ENCODE measurements around the gene USP22. TPM values are rescaled to one million over a fixed set of nuclear protein-coding genes. Genes with fewer than 3 reads are reported as not detected.

USP22 gene
- total RNA-seq, 1 donor from 2014 or later, result 235 TPM

DNA sequence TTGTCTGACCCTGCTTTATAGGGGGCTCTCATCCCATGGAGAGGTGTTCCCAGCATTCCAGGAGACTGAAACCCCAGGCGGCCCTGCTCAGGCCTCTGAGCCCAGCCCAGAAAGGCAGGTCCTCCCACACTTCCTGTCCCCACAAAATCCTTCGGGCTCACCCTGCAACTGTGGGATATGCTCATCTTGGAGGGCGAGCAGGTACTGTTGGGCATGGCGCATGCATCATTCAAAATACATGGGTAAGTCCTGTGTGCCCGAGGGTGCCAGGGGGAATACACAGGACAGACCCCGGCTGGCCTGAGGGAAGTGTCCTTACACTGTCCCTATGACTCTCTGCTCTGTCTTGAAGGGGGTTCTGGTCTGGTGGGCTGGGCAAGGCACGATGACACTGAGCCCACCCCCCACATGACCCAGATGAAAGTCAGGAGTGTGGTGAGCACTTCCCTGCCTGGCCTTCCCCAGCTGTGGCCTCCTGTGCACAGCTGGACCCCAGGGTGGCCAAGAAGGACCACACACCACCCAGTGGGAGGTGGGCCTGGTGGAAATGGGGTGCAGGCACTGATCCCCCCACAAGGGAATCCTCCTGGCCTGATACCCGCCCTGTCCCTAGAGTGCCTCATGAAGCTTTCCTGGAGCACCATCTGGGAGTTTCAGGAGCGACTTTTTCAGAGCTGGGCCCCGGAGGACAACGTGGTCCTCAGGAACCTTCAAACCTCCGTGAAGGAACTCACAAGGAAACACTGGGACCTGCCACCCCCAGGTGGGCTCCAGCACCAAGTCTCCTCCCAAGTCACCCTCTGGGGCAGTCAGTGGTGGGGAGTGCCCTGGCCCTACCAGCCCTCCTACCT, 46.7 kb downstream of the USP22 start:
- no peak for DNase-seq (ENCODE audit: low read depth)
- Histone ChIP-seq H3K27me3 (ENCODE audit: control insufficient read depth, insufficient read depth, low read length) (no peaks in the 10 kb centered on the region), H3K4me3 (ENCODE audit: low read depth, low read length) (no peak overlapping the region), H3K36me3 (ENCODE audit: control insufficient read depth, insufficient read depth, low read length) (no peaks in the 10 kb centered on the region)
- TF ChIP-seq, protein P1, sequence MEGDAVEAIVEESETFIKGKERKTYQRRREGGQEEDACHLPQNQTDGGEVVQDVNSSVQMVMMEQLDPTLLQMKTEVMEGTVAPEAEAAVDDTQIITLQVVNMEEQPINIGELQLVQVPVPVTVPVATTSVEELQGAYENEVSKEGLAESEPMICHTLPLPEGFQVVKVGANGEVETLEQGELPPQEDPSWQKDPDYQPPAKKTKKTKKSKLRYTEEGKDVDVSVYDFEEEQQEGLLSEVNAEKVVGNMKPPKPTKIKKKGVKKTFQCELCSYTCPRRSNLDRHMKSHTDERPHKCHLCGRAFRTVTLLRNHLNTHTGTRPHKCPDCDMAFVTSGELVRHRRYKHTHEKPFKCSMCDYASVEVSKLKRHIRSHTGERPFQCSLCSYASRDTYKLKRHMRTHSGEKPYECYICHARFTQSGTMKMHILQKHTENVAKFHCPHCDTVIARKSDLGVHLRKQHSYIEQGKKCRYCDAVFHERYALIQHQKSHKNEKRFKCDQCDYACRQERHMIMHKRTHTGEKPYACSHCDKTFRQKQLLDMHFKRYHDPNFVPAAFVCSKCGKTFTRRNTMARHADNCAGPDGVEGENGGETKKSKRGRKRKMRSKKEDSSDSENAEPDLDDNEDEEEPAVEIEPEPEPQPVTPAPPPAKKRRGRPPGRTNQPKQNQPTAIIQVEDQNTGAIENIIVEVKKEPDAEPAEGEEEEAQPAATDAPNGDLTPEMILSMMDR (IDR thresholded peaks at IDR 0.05; ENCODE audit: insufficient read depth, low read length, poor library complexity, severe bottlenecking), result no peak

DNA sequence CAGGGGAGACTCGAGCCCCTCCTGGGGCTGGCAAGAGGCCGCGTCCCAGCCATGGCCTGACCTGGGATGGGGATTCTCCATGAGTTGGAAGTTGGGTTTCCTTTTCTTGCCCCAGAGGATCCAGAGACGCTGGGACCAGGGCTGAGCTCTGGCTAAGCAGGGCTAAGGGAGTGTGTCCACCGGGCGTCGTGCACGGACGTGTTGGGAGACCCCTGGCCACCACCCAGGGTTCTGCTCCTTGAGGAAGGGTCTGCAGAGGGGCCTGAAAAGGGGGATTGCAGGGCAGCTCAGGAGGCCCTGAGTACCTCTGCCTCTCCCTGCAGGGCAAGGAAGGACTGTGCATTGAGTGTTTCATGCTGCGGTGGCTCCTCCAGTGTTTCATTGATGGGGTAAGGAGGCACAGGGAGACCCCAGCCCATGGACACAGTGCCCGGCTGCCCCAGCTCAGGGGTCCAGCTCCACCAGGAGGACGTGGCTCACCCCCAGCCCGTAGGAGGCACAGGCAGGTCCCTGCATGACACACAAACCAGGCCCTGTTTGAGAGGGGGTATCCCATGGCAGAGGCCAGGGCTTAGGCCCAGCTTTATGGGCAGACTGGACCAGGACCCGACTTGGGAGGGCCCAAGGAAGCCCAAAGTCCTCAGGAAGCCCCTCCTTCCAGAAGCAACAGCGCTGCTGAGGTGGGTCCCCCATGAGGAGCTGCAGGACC, 47.5 kb downstream of the USP22 start:
- TF ChIP-seq, protein P1 (IDR thresholded peaks at IDR 0.05; ENCODE audit: insufficient read depth, low read length, poor library complexity, severe bottlenecking), result no peak
- H3K27me3 ChIP-seq (ENCODE audit: control insufficient read depth, insufficient read depth, low read length), result no peaks in the 10 kb centered on the region
- no peak for DNase-seq (ENCODE audit: low read depth)
- H3K4me3 ChIP-seq (ENCODE audit: low read depth, low read length), result no peak overlapping the region
- H3K36me3 ChIP-seq (ENCODE audit: control insufficient read depth, insufficient read depth, low read length), result no peaks in the 10 kb centered on the region

DNA sequence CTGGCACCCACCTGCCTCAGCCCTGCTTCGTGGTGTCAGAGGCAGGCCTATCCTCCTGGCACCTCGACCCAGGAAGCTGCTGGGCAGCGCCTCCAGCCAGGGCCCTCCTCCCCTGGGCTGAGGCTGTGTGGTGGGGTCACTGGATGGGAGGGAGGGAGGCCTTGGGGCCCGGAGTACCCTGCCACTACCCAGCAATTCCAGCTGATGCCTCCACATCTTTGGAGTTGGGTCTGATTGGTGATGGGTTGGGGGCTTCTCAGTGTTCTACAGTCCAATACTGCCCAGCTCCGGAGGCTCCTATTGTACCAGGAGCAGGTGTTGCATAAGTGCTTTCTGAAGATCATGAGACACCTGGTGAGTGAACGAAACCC, 48.0 kb downstream of the USP22 start:
- TF ChIP-seq, protein P1 (IDR thresholded peaks at IDR 0.05; ENCODE audit: insufficient read depth, low read length, poor library complexity, severe bottlenecking), result no peak
- Histone ChIP-seq H3K36me3 (ENCODE audit: control insufficient read depth, insufficient read depth, low read length) (no peaks in the 10 kb centered on the region), H3K27me3 (ENCODE audit: control insufficient read depth, insufficient read depth, low read length) (no peaks in the 10 kb centered on the region), H3K4me3 (ENCODE audit: low read depth, low read length) (no peak overlapping the region)
- DNase-seq (ENCODE audit: low read depth), result no peak

DNA sequence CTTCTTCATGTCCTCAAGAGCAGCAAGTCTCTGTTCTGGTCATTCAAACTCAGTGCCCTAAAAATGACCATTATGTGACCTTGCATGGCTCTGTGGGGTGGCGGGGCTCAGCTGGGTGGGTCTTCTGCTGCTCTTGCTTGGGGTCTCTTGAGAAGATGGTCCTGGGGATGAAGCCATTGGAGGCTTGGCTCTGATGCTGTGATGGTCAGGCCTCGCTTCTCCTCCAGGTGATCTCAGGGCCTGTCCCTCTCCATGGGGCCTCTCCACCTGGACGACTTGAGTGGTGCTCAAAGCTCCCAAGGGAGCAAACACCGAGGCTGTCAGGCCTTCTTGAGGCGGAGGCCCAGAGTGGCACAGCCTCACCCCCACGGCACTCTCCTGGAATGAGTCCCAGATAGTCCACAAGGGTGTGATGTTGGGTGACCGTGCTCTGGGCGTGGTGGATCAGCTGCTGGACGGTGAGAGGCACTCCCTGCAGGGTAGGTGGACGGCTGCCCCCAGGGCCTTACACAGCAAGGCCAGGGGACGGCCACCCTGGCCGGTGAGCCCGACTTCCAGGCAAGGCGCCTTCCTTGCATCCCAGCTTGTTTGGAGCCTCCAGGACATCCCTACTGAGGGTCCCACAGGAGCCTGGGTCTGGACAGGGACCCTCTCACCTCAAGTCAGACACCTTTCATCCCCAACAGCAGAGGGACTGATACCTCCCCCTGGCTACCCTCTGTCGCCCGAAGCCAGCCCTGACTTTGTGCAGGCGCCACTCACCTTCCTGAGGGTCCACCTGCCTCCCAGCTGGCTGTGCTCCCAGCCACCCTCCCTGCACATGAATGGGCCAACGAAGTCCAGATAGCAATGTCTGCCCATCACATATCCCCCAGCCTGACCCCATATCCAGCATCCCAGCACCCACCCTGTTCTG, 48.7 kb downstream of the USP22 start:
- Histone ChIP-seq H3K36me3 (ENCODE audit: control insufficient read depth, insufficient read depth, low read length) (no peaks in the 10 kb centered on the region), H3K27me3 (ENCODE audit: control insufficient read depth, insufficient read depth, low read length) (no peaks in the 10 kb centered on the region)
- DNase-seq (ENCODE audit: low read depth), result no peak

More for the DNA sequence above, 48.7 kb downstream of the USP22 start:
- TF ChIP-seq, protein P1 (IDR thresholded peaks at IDR 0.05; ENCODE audit: insufficient read depth, low read length, poor library complexity, severe bottlenecking), result no peak
- no peak overlapping the region for H3K4me3 ChIP-seq (ENCODE audit: low read depth, low read length)

All from kidney epithelial cell (primary cell).